SJSA1 (cell line): ENCODE data around the gene NUP210L. TPM values are rescaled to one million over a fixed set of nuclear protein-coding genes. Genes with fewer than 3 reads are reported as not detected.
"Not testable (repeated sequence)": the region's sequence is repeated elsewhere in the genome, so short reads cannot be mapped to it uniquely, and the experiment has no call there.

Source experiments
- DNase-seq, 2 experiments: peaks; one replicate each; pipeline ENCODE4 v3.0.0-alpha.2; 2015 to 2020; ENCODE audit warnings: low spot score in 2 of 2, low read depth in 1 of 2
- H3K27ac ChIP-seq: fragments of 250-450 bp; sonication (Bioruptor Pico); 2 replicates; pipeline ENCODE4 v1.5.1; 2020; ENCODE audit warnings: mild to moderate bottlenecking, moderate library complexity
- H3K27me3 ChIP-seq: fragments of 250-450 bp; sonication (Bioruptor Pico); replicated peaks from 2 replicates; pipeline ENCODE4 v1.5.1; 2020; ENCODE audit warnings: mild to moderate bottlenecking, moderate library complexity
- H3K36me3 ChIP-seq: fragments of 250-450 bp; sonication (Bioruptor Pico); 2 replicates; pipeline ENCODE4 v1.5.1; 2020; ENCODE audit warnings: mild to moderate bottlenecking
- H3K4me1 ChIP-seq: fragments of 250-450 bp; sonication (Bioruptor Pico); replicated peaks from 2 replicates; pipeline ENCODE4 v1.6.1; 2021; ENCODE audit warnings: mild to moderate bottlenecking
- H3K4me3 ChIP-seq: fragments of 250-450 bp; sonication (Bioruptor Pico); 2 replicates; pipeline ENCODE4 v1.5.1; 2020; ENCODE audit warnings: mild to moderate bottlenecking
- H3K9me3 ChIP-seq: fragments of 250-450 bp; sonication (Bioruptor Pico); replicated peaks from 2 replicates; pipeline ENCODE4 v1.5.1; 2020; ENCODE audit warnings: mild to moderate bottlenecking
- total RNA-seq: library from RNA; depleted of rRNA; stranded (reverse); fragments of >200 nt; shearing (Covaris generic); gene quantifications from 2 replicates; pipeline ENCODE4 v1.2.3, GENCODE V29; 2014

NUP210L gene
- total RNA-seq, 1 experiment from 2014 or later, result not detected

DNA sequence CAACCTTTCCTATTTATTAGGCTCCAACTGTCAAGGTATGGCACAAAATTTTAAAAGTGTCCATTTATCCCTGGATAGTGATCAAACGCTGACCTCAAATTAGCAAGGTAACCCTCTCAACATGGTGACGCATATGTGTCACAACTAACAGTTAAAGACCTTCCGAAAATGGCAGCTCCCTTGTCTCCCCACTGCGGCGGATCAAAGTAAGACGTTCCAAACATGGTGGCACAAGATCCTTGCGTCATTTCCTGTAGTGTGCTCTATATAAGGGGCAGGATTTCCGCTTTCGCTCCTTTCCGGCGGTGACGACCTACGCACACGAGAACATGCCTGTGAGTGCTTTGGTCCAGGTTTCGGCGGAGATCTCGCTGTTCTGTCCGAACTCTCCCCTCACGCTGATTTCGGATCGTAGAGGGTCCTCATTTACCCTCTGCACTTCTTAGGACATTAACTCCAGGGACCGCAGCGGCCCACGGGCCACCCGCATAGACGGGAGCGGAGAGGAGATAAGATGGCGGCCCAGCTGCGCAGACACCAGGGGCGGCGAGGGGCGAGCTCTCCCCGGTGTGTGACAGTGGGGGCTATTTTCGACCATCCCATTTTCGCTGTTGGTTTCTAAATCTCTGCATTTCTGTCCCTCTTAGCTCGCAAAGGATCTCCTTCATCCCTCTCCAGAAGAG lies 164.3 kb downstream of the NUP210L start, which contains the start of gene RPS27:
Gene RPS27 (plus strand): TSS at position 295 of the 683 bp plus-strand sequence. CDS start 35 bp downstream, at position 330.
- Histone ChIP-seq H3K27me3 (no peaks in the 10 kb centered on the region), H3K9me3 (no peaks in the 10 kb centered on the region), H3K4me1 (peaks cover 26% of the 10 kb centered on the region), H3K36me3 (peaks cover 50% of the 10 kb centered on the region), H3K27ac (peak within 1 kb of the TSS; percentile 88), H3K4me3 (peak within 1 kb of the TSS; percentile 62)
- peak; percentile 94 to 95 for DNase-seq

DNA sequence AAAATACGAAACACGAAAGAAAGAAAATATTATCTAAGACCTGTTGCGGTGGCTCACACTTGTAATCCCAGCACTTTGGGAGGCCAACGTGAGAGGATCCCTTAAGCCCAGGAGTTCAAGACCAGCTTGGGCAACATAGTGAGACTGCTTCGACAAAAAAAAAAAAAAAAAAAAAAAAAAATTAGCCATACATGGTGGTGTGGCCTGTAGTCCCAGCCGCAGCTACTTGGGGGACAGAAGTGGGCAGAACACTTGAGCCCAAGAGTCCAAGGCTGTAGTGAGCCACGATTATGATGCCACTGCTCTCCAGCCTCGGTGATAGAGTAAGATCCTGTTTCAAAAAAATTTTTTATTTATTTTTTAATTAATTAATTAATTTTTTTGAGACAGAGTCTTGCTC lies 167.3 kb downstream of the NUP210L start:
- Histone ChIP-seq H3K4me3 (no peak overlapping the region), H3K27ac (no peak overlapping the region), H3K27me3 (no peaks in the 10 kb centered on the region), H3K9me3 (no peaks in the 10 kb centered on the region), H3K4me1 (peaks cover 34% of the 10 kb centered on the region), H3K36me3 (peaks cover 42% of the 10 kb centered on the region)
- DNase-seq, result no peak

DNA sequence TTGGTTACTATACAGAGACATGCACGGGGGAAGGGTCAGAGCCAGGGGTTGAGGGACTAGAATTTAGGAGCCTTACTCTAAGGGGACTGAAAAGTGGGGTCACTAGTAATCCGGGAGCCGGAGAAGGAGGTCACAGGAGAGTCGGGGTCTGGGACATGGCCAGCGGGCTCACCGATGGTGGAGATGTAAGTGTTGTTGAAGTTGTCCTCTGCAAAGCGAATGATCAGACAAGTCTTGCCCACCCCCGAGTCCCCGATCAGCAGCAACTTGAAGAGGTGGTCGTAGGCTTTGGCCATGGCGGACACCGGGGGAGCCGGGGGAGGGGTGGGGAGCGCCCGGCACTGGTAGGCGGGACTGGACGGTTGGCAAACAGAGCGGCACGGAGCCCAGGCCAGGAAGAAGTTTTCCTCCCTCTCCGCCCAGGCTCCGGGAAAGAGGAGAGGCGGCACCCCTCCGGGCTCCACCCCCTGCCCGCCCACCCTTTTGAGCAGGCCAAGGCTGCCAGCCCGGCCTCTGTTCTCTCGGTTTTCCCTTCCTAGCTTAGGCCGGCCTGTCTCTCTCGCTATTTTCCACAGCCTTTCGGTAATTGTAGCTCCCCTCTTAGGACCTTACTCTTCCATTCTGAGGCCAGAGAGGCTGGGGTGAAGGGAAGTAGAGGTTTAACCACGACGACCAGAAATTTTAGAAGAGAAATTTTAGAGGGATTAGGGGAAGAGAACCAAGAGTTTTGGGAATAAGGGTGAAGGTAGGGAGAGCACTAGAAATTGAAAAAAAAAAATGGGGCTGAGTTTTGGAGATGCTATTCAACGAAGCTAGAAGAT lies 168.7 kb downstream of the NUP210L start, which contains the start of gene RAB13:
Gene RAB13 (minus strand): TSS at position 399 of the 821 bp plus-strand sequence. CDS start 103 bp downstream, at position 296.
- peaks cover 23% of the 10 kb centered on the region for H3K4me1 ChIP-seq
- H3K27ac ChIP-seq, result peak within 1 kb of the TSS; percentile 53
- peaks cover 36% of the 10 kb centered on the region for H3K36me3 ChIP-seq
- H3K27me3 ChIP-seq, result no peaks in the 10 kb centered on the region
- H3K9me3 ChIP-seq, result no peaks in the 10 kb centered on the region
- peak within 1 kb of the TSS; percentile 52 for H3K4me3 ChIP-seq
- DNase-seq, result peak; percentile 85 to 89

DNA sequence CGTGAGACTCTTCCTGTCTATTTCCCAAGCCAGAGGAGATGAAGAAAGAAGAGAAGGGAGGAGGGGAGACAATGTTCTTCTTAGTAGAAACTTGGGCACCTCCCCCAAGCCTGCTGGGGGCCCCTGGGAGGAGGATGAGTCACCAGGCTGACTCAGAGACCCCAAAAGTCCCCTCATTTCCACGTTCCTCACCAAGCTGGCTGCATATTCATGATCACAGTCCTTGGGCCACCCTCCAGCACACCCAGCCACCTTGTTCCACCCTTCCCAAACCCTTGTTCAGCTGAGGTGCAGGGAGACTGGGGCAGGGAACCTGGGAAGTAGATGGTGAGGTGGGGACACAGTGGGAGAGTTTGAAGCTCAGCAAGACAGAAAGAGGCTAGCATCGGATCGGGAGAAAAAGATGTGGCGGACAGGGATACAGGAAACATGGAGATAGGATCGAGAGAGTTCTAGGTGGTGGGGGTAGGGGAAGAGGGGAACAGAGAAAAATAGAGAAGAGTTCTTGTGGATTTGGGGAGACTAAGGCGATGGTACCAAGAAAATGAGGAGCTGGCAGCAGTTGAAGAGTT lies 169.4 kb downstream of the NUP210L start:
- Histone ChIP-seq H3K9me3 (no peaks in the 10 kb centered on the region), H3K27ac (peak overlapping the region; percentile 53), H3K27me3 (no peaks in the 10 kb centered on the region), H3K36me3 (peaks cover 36% of the 10 kb centered on the region), H3K4me1 (peaks cover 23% of the 10 kb centered on the region), H3K4me3 (peak overlapping the region; percentile 52)
- DNase-seq, result peak; percentile 69 to 79

DNA sequence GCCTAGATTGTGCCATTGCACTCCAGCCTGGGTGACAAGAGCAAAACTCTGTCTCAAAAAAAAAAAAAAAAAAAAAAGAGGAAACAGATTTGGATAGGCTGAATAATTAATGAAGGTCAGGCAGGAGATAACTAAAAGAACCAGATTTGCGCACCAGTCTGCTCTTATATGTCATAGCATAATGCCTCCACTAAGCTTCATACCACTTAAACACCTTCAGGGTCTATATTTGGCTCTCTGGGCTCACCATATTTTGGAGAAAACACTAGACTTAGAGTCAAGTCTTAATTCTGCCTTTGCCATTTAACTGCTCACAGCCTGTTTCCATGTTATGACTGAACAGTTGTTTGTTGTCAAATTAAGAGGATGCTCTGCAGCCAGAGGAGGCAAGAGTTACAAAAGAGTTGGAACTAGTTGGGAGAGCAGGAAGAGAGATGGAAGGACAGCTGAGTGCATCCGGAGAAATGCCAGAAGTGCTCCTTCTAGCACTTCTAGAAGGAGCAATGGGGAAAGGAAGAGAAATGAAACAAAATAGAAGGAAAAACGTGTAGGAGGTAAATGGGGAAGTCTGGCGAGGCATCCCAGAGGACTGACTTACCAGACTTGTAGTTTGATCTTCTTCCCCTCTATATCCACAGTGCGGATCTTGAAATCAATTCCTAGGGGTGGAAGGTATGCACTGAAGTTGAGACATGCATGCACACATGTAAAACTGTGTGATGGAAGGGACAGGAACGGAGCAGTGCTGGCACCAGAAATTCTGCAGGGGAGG lies 170.6 kb downstream of the NUP210L start:
- no peak for DNase-seq
- no peaks in the 10 kb centered on the region for H3K27me3 ChIP-seq
- H3K36me3 ChIP-seq, result peaks cover 36% of the 10 kb centered on the region
- no peak overlapping the region for H3K4me3 ChIP-seq
- no peak overlapping the region for H3K27ac ChIP-seq
- H3K9me3 ChIP-seq, result no peaks in the 10 kb centered on the region
- H3K4me1 ChIP-seq, result peaks cover 18% of the 10 kb centered on the region

DNA sequence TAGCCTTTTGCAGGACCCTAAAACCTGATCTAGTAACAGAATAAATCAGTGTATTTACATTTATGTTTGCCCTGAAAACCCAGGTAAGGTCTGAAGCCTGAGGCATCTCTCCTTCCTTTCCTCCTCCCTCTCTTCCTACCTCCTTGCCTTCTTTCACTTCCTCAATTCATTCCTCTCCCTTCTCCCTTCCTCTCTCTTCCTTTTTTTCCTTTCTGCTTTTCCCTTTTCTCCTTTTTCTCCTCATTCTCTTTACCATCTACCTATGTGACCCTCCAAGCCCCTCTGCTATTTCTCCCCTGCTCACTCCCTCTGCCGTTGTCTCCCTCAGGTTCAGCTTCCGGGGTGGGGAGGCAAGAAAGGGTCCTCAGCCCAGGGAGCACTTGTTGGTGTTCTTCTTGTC lies 173.1 kb downstream of the NUP210L start:
- Histone ChIP-seq H3K4me1 (peaks cover 18% of the 10 kb centered on the region), H3K36me3 (peaks cover 45% of the 10 kb centered on the region)
- DNase-seq, H3K9me3 ChIP-seq, H3K4me3 ChIP-seq, H3K27ac ChIP-seq, H3K27me3 ChIP-seq: not testable (repeated sequence)

DNA sequence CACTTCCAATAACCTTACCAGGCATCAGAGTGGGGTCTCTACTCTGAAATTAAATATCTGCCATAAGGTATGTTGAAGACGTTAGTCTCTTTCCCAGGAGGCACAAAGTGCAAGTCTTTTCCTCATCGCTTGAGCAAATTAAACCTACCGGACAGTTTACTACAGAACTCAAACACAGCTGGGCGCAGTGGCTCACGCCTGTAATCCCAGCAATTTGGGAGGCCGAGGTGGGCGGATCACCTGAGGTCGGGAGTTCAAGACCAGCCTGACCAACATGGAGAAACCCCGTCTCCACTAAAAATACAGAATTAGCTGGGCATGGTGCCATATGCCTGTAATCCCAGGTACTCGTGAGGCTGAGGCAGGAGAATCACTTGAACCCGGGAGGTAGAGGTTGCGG lies 175.8 kb downstream of the NUP210L start:
- not testable (repeated sequence) for H3K9me3 ChIP-seq, H3K4me3 ChIP-seq, H3K4me1 ChIP-seq, DNase-seq, H3K27me3 ChIP-seq, H3K27ac ChIP-seq
- peaks cover 62% of the 10 kb centered on the region for H3K36me3 ChIP-seq

DNA sequence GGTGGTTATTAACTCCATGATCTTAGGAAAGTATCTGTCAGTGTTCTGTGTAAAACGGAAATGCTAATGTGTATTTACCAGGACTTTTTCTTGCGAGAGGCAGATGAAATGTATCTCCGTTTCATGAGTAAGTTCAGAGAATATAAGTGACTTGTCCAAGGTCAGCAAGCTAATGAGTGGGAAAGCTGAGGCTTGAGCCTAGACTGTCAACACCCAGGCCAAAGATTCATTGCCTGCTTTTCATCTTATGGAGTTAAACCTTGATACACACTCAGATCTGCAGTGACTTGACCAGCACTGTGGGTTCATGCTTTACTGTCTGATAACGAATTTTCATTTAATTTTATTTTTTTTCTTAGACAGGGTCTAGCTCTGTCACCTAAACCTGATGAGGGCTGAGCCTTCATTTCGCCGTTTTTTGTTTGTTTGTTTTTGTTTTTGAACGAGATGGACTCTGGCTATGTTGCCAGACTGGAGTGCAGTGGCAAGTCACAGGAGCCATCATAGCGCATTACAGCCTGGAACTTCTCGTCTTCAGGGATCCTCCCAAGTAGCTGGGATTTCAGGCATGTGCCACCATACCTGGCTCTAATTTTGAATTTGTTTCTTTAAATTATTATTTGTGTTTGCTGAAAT lies 176.5 kb downstream of the NUP210L start:
- no peak overlapping the region for H3K27ac ChIP-seq

DNA sequence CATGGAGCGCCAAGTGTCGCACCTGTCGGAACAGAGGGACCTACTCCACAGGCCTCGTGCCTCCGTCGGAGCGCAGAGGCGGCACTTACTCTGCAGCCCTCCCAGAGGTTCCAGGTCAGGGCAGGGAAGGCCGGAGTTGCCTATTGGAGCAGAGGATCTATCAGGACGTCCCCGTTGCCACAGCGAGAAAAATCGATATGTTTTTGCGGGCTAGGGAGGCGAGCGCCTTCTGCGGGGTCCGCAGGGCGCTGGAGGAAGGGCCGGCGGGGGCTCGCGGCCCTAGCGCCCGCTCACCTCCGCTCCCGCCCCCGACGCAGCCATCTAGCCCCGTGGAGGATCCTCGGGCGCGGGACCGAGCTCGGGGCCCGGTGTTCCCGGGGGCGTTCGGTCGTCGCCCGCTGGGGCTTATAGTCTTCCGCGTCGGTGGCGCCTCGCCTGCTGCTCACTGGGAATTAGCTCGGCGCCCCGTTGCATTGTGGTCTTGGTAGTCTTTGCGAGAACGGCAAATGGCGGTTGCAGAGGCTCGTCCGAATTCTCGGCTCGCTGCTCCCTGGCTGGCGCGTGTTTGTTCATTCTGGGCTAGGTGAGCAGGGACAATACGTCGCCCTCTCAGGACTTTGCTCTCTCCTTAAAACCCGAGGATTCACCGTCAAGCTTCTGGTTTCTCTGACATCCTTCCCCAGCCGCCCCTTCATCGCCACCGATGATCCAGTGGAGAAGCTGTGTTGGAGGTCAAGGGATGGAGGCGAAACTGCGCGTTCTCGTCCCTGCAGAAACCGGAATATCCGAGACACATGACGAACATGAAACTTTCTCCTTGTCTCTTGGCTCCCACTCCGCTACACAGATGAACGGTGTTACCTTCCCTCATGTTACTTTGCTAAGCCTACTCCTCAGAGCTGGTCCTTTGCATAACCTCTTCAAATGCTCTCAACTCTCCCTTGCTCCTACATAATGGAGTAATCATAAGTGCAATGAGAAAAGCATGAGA lies 177.3 kb downstream of the NUP210L start, which contains the start of gene JTB:
Gene JTB (minus strand): TSS at position 425 of the 991 bp plus-strand sequence. CDS start 422 bp downstream, at position 3.
- H3K27ac ChIP-seq, result no peak within 1 kb of the TSS
- peaks cover 55% of the 10 kb centered on the region for H3K36me3 ChIP-seq
- no peaks in the 10 kb centered on the region for H3K9me3 ChIP-seq
- DNase-seq, result peak; percentile 67 to 83
- H3K4me1 ChIP-seq, result peaks cover 8% of the 10 kb centered on the region
- H3K4me3 ChIP-seq, result peak within 1 kb of the TSS; percentile 70
- no peaks in the 10 kb centered on the region for H3K27me3 ChIP-seq

More for the DNA sequence above, 176.5 kb downstream of the NUP210L start:
- Histone ChIP-seq H3K36me3 (peaks cover 64% of the 10 kb centered on the region), H3K4me3 (peak overlapping the region; percentile 70), H3K4me1 (peaks cover 8% of the 10 kb centered on the region), H3K9me3 (no peaks in the 10 kb centered on the region), H3K27me3 (no peaks in the 10 kb centered on the region)
- DNase-seq, result no peak

DNA sequence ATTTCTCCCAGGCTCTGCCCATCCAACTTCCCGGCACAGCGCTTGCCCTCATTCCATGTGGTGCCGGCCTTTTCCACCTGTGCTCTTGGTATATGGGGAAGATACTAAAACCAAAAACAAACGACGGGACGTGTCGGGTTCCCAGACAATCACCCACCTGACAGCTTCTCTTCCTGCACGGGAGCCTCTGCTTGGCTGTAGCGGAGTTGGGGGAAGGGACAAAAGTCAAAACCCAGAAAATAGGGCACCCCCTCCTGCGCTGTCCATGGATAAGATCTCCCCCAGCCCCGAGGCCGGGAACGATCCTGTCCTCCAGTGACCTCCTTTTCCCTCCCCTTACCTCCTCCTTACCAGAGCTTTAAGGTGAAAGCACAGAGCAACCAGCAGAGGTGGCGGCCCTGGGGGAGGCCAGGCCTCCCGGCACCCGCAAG lies 178.0 kb downstream of the NUP210L start:
- H3K36me3 ChIP-seq, result peaks cover 51% of the 10 kb centered on the region
- no peak overlapping the region for H3K27ac ChIP-seq
- no peak for DNase-seq
- H3K4me3 ChIP-seq, result peak overlapping the region; percentile 70
- H3K4me1 ChIP-seq, result peaks cover 8% of the 10 kb centered on the region
- no peaks in the 10 kb centered on the region for H3K9me3 ChIP-seq
- no peaks in the 10 kb centered on the region for H3K27me3 ChIP-seq

DNA sequence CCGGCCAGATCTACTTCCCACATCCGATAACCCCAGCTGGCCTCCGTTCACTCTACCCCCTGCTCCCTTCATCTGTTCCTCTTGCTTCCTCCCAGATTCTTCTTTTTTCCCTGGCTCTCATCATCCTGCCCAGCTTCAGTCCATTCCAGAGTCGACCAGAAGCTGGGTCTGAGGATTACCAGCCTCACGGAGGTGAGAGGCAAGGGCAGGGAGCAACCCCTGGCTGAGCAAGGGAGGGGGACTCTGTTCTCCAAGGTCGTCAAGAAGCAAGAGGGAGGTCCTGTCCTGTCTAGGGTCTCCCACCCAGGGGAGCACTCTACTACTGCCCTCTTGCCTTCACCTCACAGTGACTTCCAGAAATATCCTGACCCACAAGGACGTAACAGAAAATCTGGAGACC lies 181.3 kb downstream of the NUP210L start:
- Histone ChIP-seq H3K27ac (no peak overlapping the region), H3K9me3 (no peaks in the 10 kb centered on the region), H3K36me3 (peaks cover 34% of the 10 kb centered on the region), H3K4me3 (no peak overlapping the region), H3K27me3 (no peaks in the 10 kb centered on the region), H3K4me1 (peaks cover 8% of the 10 kb centered on the region)
- DNase-seq, result no peak

DNA sequence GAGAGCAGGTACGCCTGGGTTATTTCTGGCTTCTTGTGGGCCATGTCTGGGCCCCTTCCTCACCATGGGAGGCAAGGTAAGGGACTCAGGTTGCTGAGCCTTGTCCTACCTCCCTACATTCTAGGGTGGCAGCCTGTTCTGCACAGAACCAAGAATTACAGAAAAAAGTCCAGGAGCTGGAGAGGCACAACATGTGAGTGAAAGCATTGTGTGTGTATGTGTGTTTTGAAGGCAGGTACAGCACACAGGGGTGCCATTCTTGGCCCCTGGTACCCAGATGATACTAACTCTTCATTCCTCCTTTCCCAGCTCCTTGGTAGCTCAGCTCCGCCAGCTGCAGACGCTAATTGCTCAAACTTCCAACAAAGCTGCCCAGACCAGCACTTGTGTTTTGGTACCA lies 181.8 kb downstream of the NUP210L start:
- no peak overlapping the region for H3K4me3 ChIP-seq
- H3K9me3 ChIP-seq, result no peaks in the 10 kb centered on the region
- no peaks in the 10 kb centered on the region for H3K27me3 ChIP-seq
- H3K27ac ChIP-seq, result no peak overlapping the region
- DNase-seq, result no peak
- H3K4me1 ChIP-seq, result peaks cover 10% of the 10 kb centered on the region
- peaks cover 33% of the 10 kb centered on the region for H3K36me3 ChIP-seq
